HG02763 (cell line): Measurements from ENCODE around the gene PGLYRP3.
"Not testable (repeated sequence)": the region's sequence is repeated elsewhere in the genome, so short reads cannot be mapped to it uniquely, and the experiment has no call there.

Experiments
- ATAC-seq: cut with Tn5 transposase; IDR thresholded peaks from one replicate; pipeline ENCODE4 v1.9.1; 2021; ENCODE audit warnings: mild to moderate bottlenecking, moderate library complexity; ENCODE audit not compliant: unreplicated experiment

The PGLYRP3 gene

GRCh38 chr1:153349363-153350320 lies 36.9 kb upstream of the PGLYRP3 start:
- no peak for ATAC-seq

GRCh38 chr1:153348511-153349362 lies 36.0 kb upstream of the PGLYRP3 start, which contains the start of gene PGLYRP4:
Gene PGLYRP4 (minus strand): TSS chr1:153348841. CDS start chr1:153347932, 909 bp downstream.
- no peak for ATAC-seq

GRCh38 chr1:153347856-153348255 lies 35.1 kb upstream of the PGLYRP3 start:
- ATAC-seq = no peak

GRCh38 chr1:153347049-153347448 lies 34.3 kb upstream of the PGLYRP3 start:
- ATAC-seq = not testable (repeated sequence)

- no peak for ATAC-seq
These were observed 33.4 kb upstream of the PGLYRP3 start for GRCh38 chr1:153346077-153346723.

GRCh38 chr1:153345187-153346076 lies 32.7 kb upstream of the PGLYRP3 start:
- ATAC-seq = no peak

GRCh38 chr1:153344718-153345025 lies 31.9 kb upstream of the PGLYRP3 start:
- ATAC-seq = no peak

GRCh38 chr1:153343811-153344717 lies 31.3 kb upstream of the PGLYRP3 start:
- no peak for ATAC-seq

GRCh38 chr1:153343040-153343681 lies 30.4 kb upstream of the PGLYRP3 start:
- ATAC-seq = no peak

GRCh38 chr1:153342178-153342577 lies 29.4 kb upstream of the PGLYRP3 start:
- ATAC-seq = no peak

GRCh38 chr1:153341431-153341934 lies 28.7 kb upstream of the PGLYRP3 start:
- no peak for ATAC-seq

GRCh38 chr1:153340356-153340755 lies 27.6 kb upstream of the PGLYRP3 start:
- ATAC-seq = no peak

- ATAC-seq = no peak
These were observed 27.1 kb upstream of the PGLYRP3 start for GRCh38 chr1:153339802-153340201.

GRCh38 chr1:153337980-153338853 lies 25.5 kb upstream of the PGLYRP3 start:
- ATAC-seq = no peak

- ATAC-seq = no peak
These were observed 23.9 kb upstream of the PGLYRP3 start for GRCh38 chr1:153336650-153337049.

GRCh38 chr1:153333902-153334301 lies 21.1 kb upstream of the PGLYRP3 start:
- ATAC-seq = no peak

- no peak for ATAC-seq
These were observed 12.2 kb upstream of the PGLYRP3 start for GRCh38 chr1:153324912-153325311.

GRCh38 chr1:153322568-153322967 lies 9.8 kb upstream of the PGLYRP3 start:
- ATAC-seq = no peak
